K562 (cell line): ENCODE results near the gene DCST1. TPM values are rescaled to one million over a fixed set of nuclear protein-coding genes. Genes with fewer than 3 reads are reported as not detected.

Experiments used
- BCOR ChIP-seq: fragments of 450-650 bp; IDR thresholded peaks from 2 replicates; pipeline ENCODE4 v1.6.1; 2016
- CCNT2 ChIP-seq: IDR thresholded peaks from 2 replicates; pipeline ENCODE4 v1.6.1; 2011; ENCODE audit warnings: borderline replicate concordance, low read depth, mild to moderate bottlenecking, moderate library complexity, mixed read lengths, low read length; ENCODE audit not compliant: insufficient read length; ENCODE audit errors: extremely low read depth
- CREM ChIP-seq: IDR thresholded peaks from 2 replicates; pipeline ENCODE4 v1.6.1; 2014; ENCODE audit warnings: antibody characterized with exemption, low read depth
- FUS ChIP-seq: fragments of 200-400 bp; formaldehyde crosslinking; optimal IDR thresholded peaks from 2 replicates; pipeline ENCODE3; 2017; ENCODE audit warnings: low read depth, low read length
- KLF13 ChIP-seq: fragments of 450-650 bp; IDR thresholded peaks from 2 replicates; pipeline ENCODE4 v1.6.1; 2016; ENCODE audit warnings: missing genetic modification characterization, low read depth, mild to moderate bottlenecking, missing compliant biosample characterization, moderate library complexity, borderline replicate concordance
- MTA2 ChIP-seq: fragments of 450-650 bp; IDR thresholded peaks from 2 replicates; pipeline ENCODE4 v1.6.1; 2016; ENCODE audit warnings: low read depth
- NFIX ChIP-seq: fragments of 250-450 bp; sonication (Bioruptor Pico); IDR thresholded peaks from 2 replicates; pipeline ENCODE4 v1.4.0; 2020; ENCODE audit warnings: low read depth, mild to moderate bottlenecking, moderate library complexity
- SMAD4 ChIP-seq: fragments of 250-450 bp; sonication (Bioruptor Pico); conservative IDR thresholded peaks from 2 replicates; pipeline ENCODE4 v1.8.0; 2021; ENCODE audit warnings: inconsistent platforms, mild to moderate bottlenecking, moderate library complexity
- TEAD2 ChIP-seq: fragments of 450-650 bp; IDR thresholded peaks from 2 replicates; pipeline ENCODE4 v1.6.1; 2016; ENCODE audit warnings: missing genetic modification characterization, control low read depth, missing compliant biosample characterization
- TRIM28 ChIP-seq: fragments of 450-650 bp; IDR thresholded peaks from 2 replicates; pipeline ENCODE4 v1.6.1; 2017
- ZNF184 ChIP-seq: sonication (generic); formaldehyde crosslinking; IDR thresholded peaks from 2 replicates; pipeline ENCODE4 v1.5.0; 2020; ENCODE audit warnings: missing genetic modification reagents
- ZNF354B ChIP-seq: fragments of 250-450 bp; sonication (Bioruptor Pico); IDR thresholded peaks from 2 replicates; pipeline ENCODE4 v1.4.0; 2020
- ZNF696 ChIP-seq: fragments of 250-450 bp; sonication (Bioruptor Pico); conservative IDR thresholded peaks from 2 replicates; pipeline ENCODE4 v1.4.0; 2020; ENCODE audit warnings: mild to moderate bottlenecking, moderate library complexity
- polyA plus RNA-seq, 8 experiments: library from polyadenylated mRNA; depleted of rRNA in 4 of 8; stranded (reverse) in 5 of 8; unstranded in 3 of 8; fragments of >200 nt; fragmentation: Nextera tagmentation in 2 of 8; fragmentation: Illumina TruSeq in 1 of 8; extraction: Ambion mirVana in 2 of 8; extraction: Trizol in 1 of 8; gene quantifications; 2 replicates each; pipeline versions ENCODE4 v1.2.1 to v1.2.3, GENCODE V29; 2011 to 2014; ENCODE audit warnings: inconsistent platforms in 1 of 8, missing spikeins in 1 of 8
- total RNA-seq, 7 experiments: library from RNA; depleted of rRNA in 6 of 7; stranded (reverse); fragments of >200 nt in 6 of 7; fragmentation: Illumina TruSeq in 2 of 7; extraction: Trizol in 2 of 7; gene quantifications; 2 replicates each; pipeline versions ENCODE4 v1.2.1 to v1.2.3, GENCODE V29; 2011 to 2021; ENCODE audit warnings: low replicate concordance in 1 of 7
- TF ChIP-seq, protein P1 (sequence below): sonication (generic); formaldehyde crosslinking; IDR thresholded peaks from 2 replicates; pipeline ENCODE4 v1.8.0; 2022; ENCODE audit warnings: mild to moderate bottlenecking, missing genetic modification reagents
- TF ChIP-seq, protein P2 (sequence below): fragments of 450-650 bp; formaldehyde crosslinking; IDR thresholded peaks from 2 replicates; pipeline ENCODE4 v1.4.0; 2022; ENCODE audit warnings: mild to moderate bottlenecking, moderate library complexity
- TF ChIP-seq, protein P3 (sequence below): sonication (generic); formaldehyde crosslinking; IDR thresholded peaks from 2 replicates; pipeline ENCODE4 v1.8.0; 2022; ENCODE audit warnings: mild to moderate bottlenecking, missing genetic modification reagents
- TF ChIP-seq, protein P4 (sequence below): fragments of 200-800 bp; sonication (Bioruptor generic); IDR thresholded peaks from 2 replicates; pipeline ENCODE4 v1.6.1; 2017; ENCODE audit warnings: missing genetic modification characterization, missing compliant biosample characterization
- TF ChIP-seq, protein P5 (sequence below): conservative IDR thresholded peaks from 2 replicates; pipeline ENCODE4 v1.6.1; 2011; ENCODE audit warnings: low read depth, mild to moderate bottlenecking, low read length; ENCODE audit not compliant: control insufficient read depth

The DCST1 gene
- total and polyA plus RNA-seq, 9 of the 15 experiments (the other 6 are each of a cell fraction or from before 2014, with no cell fraction given), result not detected

DNA sequence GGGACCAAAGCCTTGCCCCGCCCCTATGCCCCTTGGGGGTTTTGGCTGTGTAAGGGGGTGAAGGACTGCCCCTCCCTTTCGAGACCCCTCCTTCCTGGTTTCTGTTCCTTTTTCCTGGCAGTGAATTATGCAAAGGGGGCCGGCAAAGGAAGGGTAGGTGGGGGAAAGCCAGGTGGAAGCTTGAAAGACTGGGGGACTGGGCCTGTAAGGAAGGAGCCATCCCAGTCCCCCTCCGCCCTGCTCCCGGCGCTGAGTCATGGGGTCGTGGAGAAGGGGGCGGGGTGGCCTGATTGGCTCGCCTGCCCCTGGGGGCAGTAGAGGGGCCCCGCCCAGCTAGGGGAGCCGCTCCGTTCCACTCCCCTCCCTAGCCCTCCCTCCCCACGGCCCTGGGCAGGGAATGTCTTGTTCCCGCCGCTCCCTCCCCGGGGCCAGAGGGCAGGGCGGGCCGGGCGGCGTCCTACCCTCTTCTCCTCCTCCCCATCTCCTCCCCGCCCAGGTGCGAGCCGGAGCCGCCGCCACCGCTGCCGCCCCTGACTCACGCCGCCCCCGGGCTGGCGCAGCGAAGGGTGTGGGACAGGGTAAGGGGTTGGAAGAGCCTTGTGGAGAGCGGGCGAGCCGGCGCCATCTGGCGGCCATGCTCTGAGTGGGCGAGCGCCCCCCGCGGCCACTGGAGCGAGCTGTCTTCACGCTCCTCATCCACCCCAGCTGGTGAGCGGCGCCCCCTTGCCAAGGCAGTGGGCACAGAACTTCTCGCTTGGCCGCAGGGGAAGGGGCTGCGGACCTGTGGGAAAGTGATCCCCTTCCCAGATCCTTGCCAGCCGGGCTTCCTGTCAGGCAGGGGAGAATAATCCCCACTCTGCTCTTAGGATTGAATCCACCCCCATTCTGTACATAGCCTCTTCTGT is 16.3 kb upstream of the DCST1 start (continued):
- TF ChIP-seq, protein P1, sequence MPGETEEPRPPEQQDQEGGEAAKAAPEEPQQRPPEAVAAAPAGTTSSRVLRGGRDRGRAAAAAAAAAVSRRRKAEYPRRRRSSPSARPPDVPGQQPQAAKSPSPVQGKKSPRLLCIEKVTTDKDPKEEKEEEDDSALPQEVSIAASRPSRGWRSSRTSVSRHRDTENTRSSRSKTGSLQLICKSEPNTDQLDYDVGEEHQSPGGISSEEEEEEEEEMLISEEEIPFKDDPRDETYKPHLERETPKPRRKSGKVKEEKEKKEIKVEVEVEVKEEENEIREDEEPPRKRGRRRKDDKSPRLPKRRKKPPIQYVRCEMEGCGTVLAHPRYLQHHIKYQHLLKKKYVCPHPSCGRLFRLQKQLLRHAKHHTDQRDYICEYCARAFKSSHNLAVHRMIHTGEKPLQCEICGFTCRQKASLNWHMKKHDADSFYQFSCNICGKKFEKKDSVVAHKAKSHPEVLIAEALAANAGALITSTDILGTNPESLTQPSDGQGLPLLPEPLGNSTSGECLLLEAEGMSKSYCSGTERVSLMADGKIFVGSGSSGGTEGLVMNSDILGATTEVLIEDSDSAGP, result peak; percentile 52; the same call in 1 of the 2 replicates
- TF ChIP-seq KLF13 (tag) (no peak; the same call in 1 of the 2 replicates), SMAD4 (CRISPR knock-in tag) (peak; percentile 92), TEAD2 (no peak), CCNT2 (peak; percentile 95), CREM (peak; percentile 69; the same call in 1 of the 2 replicates), ZNF696 (CRISPR knock-in tag) (no peak), TRIM28 (peak; percentile 32; the same call in 1 of the 2 replicates), NFIX (no peak), FUS (no peak), BCOR (peak; percentile 45; the same call in 1 of the 2 replicates), ZNF184 (no peak), MTA2 (no peak), ZNF354B (CRISPR knock-in tag) (no peak)
- TF ChIP-seq, protein P2, sequence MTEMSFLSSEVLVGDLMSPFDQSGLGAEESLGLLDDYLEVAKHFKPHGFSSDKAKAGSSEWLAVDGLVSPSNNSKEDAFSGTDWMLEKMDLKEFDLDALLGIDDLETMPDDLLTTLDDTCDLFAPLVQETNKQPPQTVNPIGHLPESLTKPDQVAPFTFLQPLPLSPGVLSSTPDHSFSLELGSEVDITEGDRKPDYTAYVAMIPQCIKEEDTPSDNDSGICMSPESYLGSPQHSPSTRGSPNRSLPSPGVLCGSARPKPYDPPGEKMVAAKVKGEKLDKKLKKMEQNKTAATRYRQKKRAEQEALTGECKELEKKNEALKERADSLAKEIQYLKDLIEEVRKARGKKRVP, result no peak
- TF ChIP-seq, protein P3, sequence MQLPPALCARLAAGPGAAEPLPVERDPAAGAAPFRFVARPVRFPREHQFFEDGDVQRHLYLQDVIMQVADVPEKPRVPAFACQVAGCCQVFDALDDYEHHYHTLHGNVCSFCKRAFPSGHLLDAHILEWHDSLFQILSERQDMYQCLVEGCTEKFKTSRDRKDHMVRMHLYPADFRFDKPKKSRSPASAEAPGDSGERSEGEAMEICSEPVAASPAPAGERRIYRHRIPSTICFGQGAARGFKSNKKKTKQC (CRISPR knock-in tag), result no peak
- TF ChIP-seq, protein P4, sequence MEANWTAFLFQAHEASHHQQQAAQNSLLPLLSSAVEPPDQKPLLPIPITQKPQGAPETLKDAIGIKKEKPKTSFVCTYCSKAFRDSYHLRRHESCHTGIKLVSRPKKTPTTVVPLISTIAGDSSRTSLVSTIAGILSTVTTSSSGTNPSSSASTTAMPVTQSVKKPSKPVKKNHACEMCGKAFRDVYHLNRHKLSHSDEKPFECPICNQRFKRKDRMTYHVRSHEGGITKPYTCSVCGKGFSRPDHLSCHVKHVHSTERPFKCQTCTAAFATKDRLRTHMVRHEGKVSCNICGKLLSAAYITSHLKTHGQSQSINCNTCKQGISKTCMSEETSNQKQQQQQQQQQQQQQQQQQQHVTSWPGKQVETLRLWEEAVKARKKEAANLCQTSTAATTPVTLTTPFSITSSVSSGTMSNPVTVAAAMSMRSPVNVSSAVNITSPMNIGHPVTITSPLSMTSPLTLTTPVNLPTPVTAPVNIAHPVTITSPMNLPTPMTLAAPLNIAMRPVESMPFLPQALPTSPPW (CRISPR knock-in tag), result peak; percentile 86
- TF ChIP-seq, protein P5, sequence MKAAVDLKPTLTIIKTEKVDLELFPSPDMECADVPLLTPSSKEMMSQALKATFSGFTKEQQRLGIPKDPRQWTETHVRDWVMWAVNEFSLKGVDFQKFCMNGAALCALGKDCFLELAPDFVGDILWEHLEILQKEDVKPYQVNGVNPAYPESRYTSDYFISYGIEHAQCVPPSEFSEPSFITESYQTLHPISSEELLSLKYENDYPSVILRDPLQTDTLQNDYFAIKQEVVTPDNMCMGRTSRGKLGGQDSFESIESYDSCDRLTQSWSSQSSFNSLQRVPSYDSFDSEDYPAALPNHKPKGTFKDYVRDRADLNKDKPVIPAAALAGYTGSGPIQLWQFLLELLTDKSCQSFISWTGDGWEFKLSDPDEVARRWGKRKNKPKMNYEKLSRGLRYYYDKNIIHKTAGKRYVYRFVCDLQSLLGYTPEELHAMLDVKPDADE, result peak; percentile 25; the same call in 1 of the 2 replicates
